HCT116 (cell line): ENCODE data around the gene SPRED3. TPM values are rescaled to one million over a fixed set of nuclear protein-coding genes. Genes with fewer than 3 reads are reported as not detected.

Experiments used
- ATAC-seq: fragments of 200-7000 bp; cut with Tn5 transposase; 2 replicates; pipeline ENCODE4 v1.9.1; 2020; ENCODE audit warnings: mild to moderate bottlenecking, moderate library complexity
- BruUV-seq: library from RNA; stranded (reverse); fragments of 400-500 nt; replicated peaks from 2 replicates; lab custom pipeline; 2021; lab: Mats Ljungman, UMichigan
- CTCF ChIA-PET: fragments of 300-600 bp; sonication (Branson Sonifier 250); formaldehyde crosslinking; loops from one replicate; lab custom pipeline; 2021; ENCODE audit warnings: antibody characterized with exemption; lab: Charles Lee
- POLR2A ChIA-PET: fragments of 300-600, 350-600 bp; sonication (Branson Sonifier 250); formaldehyde crosslinking; loops from one replicate; lab custom pipeline; 2021; ENCODE audit warnings: antibody characterized with exemption; lab: Charles Lee
- RAD21 ChIA-PET, 2 experiments: fragments of 300-600 bp; sonication (Branson Sonifier 250); formaldehyde crosslinking; loops; one replicate each; lab custom pipeline; 2023; ENCODE audit warnings: low total read pairs in 2 of 2; ENCODE audit not compliant: uncharacterized antibody in 2 of 2, unreplicated experiment in 2 of 2, low non-redundant PET in 1 of 2; lab: Charles Lee
- DNase-seq: peaks from one replicate; pipeline ENCODE4 v3.0.0-alpha.2; 2010; ENCODE audit warnings: low read depth, low spot score
- H2AFZ ChIP-seq: fragments of 200-600 bp; shearing (Covaris generic), sonication (generic); 2 replicates; pipeline ENCODE4 v1.6.1; 2017; ENCODE audit warnings: low read depth, mixed run types, mixed read lengths, antibody characterized with exemption, low read length; ENCODE audit not compliant: poor library complexity, severe bottlenecking
- H3K27ac ChIP-seq: 2 replicates; pipeline ENCODE4 v1.5.1; 2012; ENCODE audit warnings: low read depth, low read length
- H3K27me3 ChIP-seq: fragments of 200-600 bp; sonication (generic); 2 replicates; pipeline ENCODE4 v1.6.1; 2016; ENCODE audit warnings: mixed run types, low read length, mixed read lengths; ENCODE audit not compliant: insufficient read depth
- H3K36me3 ChIP-seq, 2 experiments: fragments of 200-500 bp in 1 of 2; fragments of 200-600 bp in 1 of 2; sonication (Bioruptor generic) in 1 of 2; sonication (generic) in 1 of 2; 2 replicates each; pipeline versions ENCODE4 v1.5.1 to v1.6.1; 2014 to 2016; ENCODE audit warnings: low read length in 2 of 2, inconsistent platforms in 1 of 2, mixed read lengths in 1 of 2, mixed run types in 1 of 2; ENCODE audit not compliant: insufficient read depth in 2 of 2, control insufficient read depth in 1 of 2
- H3K4me1 ChIP-seq, 2 experiments: fragments of 200-600 bp in 1 of 2; sonication (generic) in 1 of 2; 2 replicates each; pipeline versions ENCODE4 v1.5.1 to v1.6.1; 2012 to 2017; ENCODE audit warnings: low read length in 2 of 2, inconsistent platforms in 1 of 2, mild to moderate bottlenecking in 1 of 2, mixed read lengths in 1 of 2, mixed run types in 1 of 2, moderate library complexity in 1 of 2; ENCODE audit not compliant: insufficient read depth in 2 of 2, control insufficient read depth in 1 of 2
- H3K4me2 ChIP-seq: fragments of 200-600 bp; sonication (generic); 2 replicates; pipeline ENCODE4 v1.6.1; 2017; ENCODE audit warnings: mixed run types, low read length, mixed read lengths
- H3K4me3 ChIP-seq, 2 experiments: fragments of 200-600 bp in 1 of 2; sonication (generic) in 1 of 2; replicated peaks in 1 of 2; 2 replicates each; pipeline ENCODE4 v1.5.1; 2011 to 2016; ENCODE audit warnings: low read length in 2 of 2, control low read depth in 1 of 2, low read depth in 1 of 2, mild to moderate bottlenecking in 1 of 2, mixed read lengths in 1 of 2, mixed run types in 1 of 2
- H3K79me2 ChIP-seq: fragments of 200-600 bp; sonication (generic); 2 replicates; pipeline ENCODE4 v1.6.1; 2017; ENCODE audit warnings: mild to moderate bottlenecking, mixed run types, low read length, moderate library complexity, mixed read lengths; ENCODE audit not compliant: insufficient read depth
- H3K9ac ChIP-seq: fragments of 200-600 bp; sonication (generic); 2 replicates; pipeline ENCODE4 v1.6.1; 2016; ENCODE audit warnings: low read length, mixed read lengths
- H3K9me2 ChIP-seq: fragments of 200-600 bp; sonication (generic), shearing (Covaris generic); 2 replicates; pipeline ENCODE4 v1.6.1; 2017; ENCODE audit warnings: mixed run types, mild to moderate bottlenecking, moderate library complexity; ENCODE audit not compliant: insufficient read depth
- H3K9me3 ChIP-seq, 2 experiments: fragments of 200-500 bp in 1 of 2; fragments of 200-600 bp in 1 of 2; sonication (Bioruptor generic) in 1 of 2; sonication (generic) in 1 of 2; 2 replicates each; pipeline ENCODE4 v1.6.1; 2014 to 2017; ENCODE audit warnings: low read length in 2 of 2, mixed read lengths in 2 of 2, inconsistent platforms in 1 of 2, low read depth in 1 of 2, mild to moderate bottlenecking in 1 of 2, mixed run types in 1 of 2, moderate library complexity in 1 of 2; ENCODE audit not compliant: control insufficient read depth in 1 of 2, insufficient read depth in 1 of 2
- H4K20me1 ChIP-seq: fragments of 200-600 bp; sonication (generic), shearing (Covaris generic); 2 replicates; pipeline ENCODE4 v1.6.1; 2017; ENCODE audit warnings: mixed run types, mild to moderate bottlenecking, moderate library complexity; ENCODE audit not compliant: insufficient read depth
- CBX3 ChIP-seq: IDR thresholded peaks from 2 replicates; pipeline ENCODE4 v1.6.1; 2012; ENCODE audit warnings: low read depth
- ELF1 ChIP-seq: IDR thresholded peaks from 2 replicates; pipeline ENCODE4 v1.6.1; 2012; ENCODE audit warnings: low read depth, borderline replicate concordance
- FOSL1 ChIP-seq: IDR thresholded peaks from 2 replicates; pipeline ENCODE4 v1.6.1; 2012; ENCODE audit warnings: low read depth
- POLR2A ChIP-seq: IDR thresholded peaks from 2 replicates; pipeline ENCODE4 v1.7.0; 2011; ENCODE audit warnings: borderline replicate concordance; ENCODE audit not compliant: insufficient read depth, insufficient read length; ENCODE audit errors: extremely low read depth
- POLR2AphosphoS5 ChIP-seq: IDR thresholded peaks from 2 replicates; pipeline ENCODE4 v1.6.1; 2011; ENCODE audit warnings: mild to moderate bottlenecking, low read depth, low read length, moderate library complexity
- SIN3A ChIP-seq: IDR thresholded peaks from 2 replicates; pipeline ENCODE4 v1.6.1; 2012; ENCODE audit warnings: low read depth
- SP1 ChIP-seq: IDR thresholded peaks from 2 replicates; pipeline ENCODE4 v1.6.1; 2012; ENCODE audit warnings: low read depth
- ZFX ChIP-seq: fragments of 450-650 bp; IDR thresholded peaks from 2 replicates; pipeline ENCODE4 v1.6.1; 2017
- ZNF274 ChIP-seq: fragments of 200-500 bp; sonication (Bioruptor generic); IDR thresholded peaks from 2 replicates; pipeline ENCODE4 v1.6.1; 2014; ENCODE audit warnings: mild to moderate bottlenecking, low read depth, low read length, inconsistent platforms
- intact Hi-C: fragments of 100-400 bp; cut with micrococcal nuclease; formaldehyde crosslinking; loops from 2 replicates; pipeline ENCODE4 v1.10.0; 2022
- total RNA-seq: library from RNA; stranded (reverse); gene quantifications from one replicate; pipeline ENCODE4 v1.2.1, GENCODE V29; 2021; ENCODE audit not compliant: unreplicated experiment
- TF ChIP-seq, protein P1 (sequence below): IDR thresholded peaks from 2 replicates; pipeline ENCODE4 v1.6.1; 2012
- TF ChIP-seq, protein P2 (sequence below): IDR thresholded peaks from 2 replicates; pipeline ENCODE4 v1.6.1; 2011; ENCODE audit warnings: mild to moderate bottlenecking, low read length, moderate library complexity; ENCODE audit not compliant: insufficient replicate concordance; ENCODE audit errors: extremely low read depth
- TF ChIP-seq, protein P3 (sequence below): IDR thresholded peaks from 2 replicates; pipeline ENCODE4 v1.6.1; 2012
- TF ChIP-seq, protein P4 (sequence below), 3 experiments: fragments of 200-600 bp in 1 of 3; sonication (generic) in 1 of 3; IDR thresholded peaks in 2 of 3; conservative IDR thresholded peaks in 1 of 3; 2 replicates each; pipeline ENCODE4 v1.5.1; 2012 to 2017; ENCODE audit warnings: low read depth in 2 of 3, low read length in 2 of 3, antibody characterized with exemption in 1 of 3, borderline replicate concordance in 1 of 3, control low read depth in 1 of 3, mild to moderate bottlenecking in 1 of 3, mixed read lengths in 1 of 3, mixed run types in 1 of 3, moderate library complexity in 1 of 3; ENCODE audit not compliant: insufficient read depth in 1 of 3

The SPRED3 gene
- total RNA-seq, 1 experiment from 2014 or later, result 3.4 TPM

DNA sequence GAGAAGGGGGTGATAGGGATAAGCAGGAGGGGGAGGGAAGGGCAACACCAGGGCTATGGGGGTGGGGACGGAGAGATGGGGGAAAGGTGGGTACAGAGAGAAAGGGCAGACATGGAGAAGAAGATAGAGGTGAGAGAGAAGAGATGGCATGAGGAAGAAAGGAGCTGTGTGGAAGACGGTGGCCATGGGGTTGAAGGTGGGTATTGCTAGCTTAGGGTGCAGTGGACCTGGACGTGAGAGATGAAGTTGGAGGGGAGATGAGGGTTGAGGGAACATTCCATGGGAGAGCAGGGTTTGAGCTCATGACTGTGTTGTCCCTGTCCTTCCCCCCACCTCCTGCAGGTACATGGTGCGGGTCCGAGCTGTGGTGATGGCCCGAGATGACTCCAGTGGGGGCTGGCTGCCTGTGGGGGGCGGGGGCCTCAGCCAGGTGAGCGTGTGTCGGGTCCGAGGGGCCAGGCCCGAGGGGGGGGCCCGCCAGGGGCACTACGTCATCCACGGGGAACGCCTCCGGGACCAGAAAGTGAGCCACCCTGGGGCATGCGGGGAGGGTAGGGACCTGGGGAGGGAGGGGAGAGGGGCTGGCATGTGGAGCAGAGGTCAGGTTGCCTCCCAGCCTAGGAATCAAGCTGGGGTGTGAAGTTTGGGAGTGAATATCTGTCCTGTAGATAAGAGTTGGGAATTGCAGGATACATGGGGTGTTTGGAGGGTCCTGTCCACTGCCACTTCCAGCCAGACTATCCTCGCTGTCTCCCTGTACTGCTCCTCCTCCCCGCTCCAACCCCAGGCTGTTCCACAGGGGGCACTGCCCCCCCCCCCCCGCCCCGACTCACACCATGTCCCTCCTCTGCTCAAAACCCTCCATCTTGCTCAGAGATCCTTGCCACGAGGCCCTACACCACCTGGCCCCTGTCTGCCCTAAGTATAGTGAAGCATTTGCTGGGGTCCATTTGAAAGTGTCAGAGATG lies 1.7 kb downstream of the SPRED3 start:
- DNase-seq (no peak), ATAC-seq (no peak)
- TF ChIP-seq SP1 (no peak), ZFX (no peak), FOSL1 (no peak), SIN3A (no peak), POLR2AphosphoS5 (no peak), CBX3 (no peak), POLR2A (no peak), ELF1 (no peak), ZNF274 (no peak)
- TF ChIP-seq, protein P1, sequence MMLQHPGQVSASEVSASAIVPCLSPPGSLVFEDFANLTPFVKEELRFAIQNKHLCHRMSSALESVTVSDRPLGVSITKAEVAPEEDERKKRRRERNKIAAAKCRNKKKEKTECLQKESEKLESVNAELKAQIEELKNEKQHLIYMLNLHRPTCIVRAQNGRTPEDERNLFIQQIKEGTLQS, result no peak
- TF ChIP-seq, protein P2, sequence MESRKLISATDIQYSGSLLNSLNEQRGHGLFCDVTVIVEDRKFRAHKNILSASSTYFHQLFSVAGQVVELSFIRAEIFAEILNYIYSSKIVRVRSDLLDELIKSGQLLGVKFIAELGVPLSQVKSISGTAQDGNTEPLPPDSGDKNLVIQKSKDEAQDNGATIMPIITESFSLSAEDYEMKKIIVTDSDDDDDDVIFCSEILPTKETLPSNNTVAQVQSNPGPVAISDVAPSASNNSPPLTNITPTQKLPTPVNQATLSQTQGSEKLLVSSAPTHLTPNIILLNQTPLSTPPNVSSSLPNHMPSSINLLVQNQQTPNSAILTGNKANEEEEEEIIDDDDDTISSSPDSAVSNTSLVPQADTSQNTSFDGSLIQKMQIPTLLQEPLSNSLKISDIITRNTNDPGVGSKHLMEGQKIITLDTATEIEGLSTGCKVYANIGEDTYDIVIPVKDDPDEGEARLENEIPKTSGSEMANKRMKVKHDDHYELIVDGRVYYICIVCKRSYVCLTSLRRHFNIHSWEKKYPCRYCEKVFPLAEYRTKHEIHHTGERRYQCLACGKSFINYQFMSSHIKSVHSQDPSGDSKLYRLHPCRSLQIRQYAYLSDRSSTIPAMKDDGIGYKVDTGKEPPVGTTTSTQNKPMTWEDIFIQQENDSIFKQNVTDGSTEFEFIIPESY, result no peak
- TF ChIP-seq, protein P3, sequence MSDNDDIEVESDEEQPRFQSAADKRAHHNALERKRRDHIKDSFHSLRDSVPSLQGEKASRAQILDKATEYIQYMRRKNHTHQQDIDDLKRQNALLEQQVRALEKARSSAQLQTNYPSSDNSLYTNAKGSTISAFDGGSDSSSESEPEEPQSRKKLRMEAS, result no peak
- TF ChIP-seq, protein P4, sequence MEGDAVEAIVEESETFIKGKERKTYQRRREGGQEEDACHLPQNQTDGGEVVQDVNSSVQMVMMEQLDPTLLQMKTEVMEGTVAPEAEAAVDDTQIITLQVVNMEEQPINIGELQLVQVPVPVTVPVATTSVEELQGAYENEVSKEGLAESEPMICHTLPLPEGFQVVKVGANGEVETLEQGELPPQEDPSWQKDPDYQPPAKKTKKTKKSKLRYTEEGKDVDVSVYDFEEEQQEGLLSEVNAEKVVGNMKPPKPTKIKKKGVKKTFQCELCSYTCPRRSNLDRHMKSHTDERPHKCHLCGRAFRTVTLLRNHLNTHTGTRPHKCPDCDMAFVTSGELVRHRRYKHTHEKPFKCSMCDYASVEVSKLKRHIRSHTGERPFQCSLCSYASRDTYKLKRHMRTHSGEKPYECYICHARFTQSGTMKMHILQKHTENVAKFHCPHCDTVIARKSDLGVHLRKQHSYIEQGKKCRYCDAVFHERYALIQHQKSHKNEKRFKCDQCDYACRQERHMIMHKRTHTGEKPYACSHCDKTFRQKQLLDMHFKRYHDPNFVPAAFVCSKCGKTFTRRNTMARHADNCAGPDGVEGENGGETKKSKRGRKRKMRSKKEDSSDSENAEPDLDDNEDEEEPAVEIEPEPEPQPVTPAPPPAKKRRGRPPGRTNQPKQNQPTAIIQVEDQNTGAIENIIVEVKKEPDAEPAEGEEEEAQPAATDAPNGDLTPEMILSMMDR (IDR thresholded peaks at IDR 0.05 in 2 of 3, conservative IDR thresholded peaks at IDR 0.05 in 1 of 3; ENCODE audit: borderline replicate concordance in 1 of 3, insufficient read depth in 1 of 3, low read depth in 2 of 3, low read length in 2 of 3), result no peak
- no peak overlapping the region for H3K9ac ChIP-seq
- H3K36me3 ChIP-seq, result no peaks in the 10 kb centered on the region
- no peaks in the 10 kb centered on the region for H3K27me3 ChIP-seq
- no peak overlapping the region for H3K27ac ChIP-seq
- no peaks in the 10 kb centered on the region for H3K79me2 ChIP-seq
- H3K4me3 ChIP-seq, result no peak overlapping the region; a peak in 1 of 4 replicates
- H3K4me2 ChIP-seq, result peak overlapping the region; percentile 14; the same call in 1 of the 2 replicates
- ChIA-PET POLR2A (interaction anchor here (1.7 kb wide), 1 partner anchor 13 kb away, joined by 8 read pairs; the partner anchor contains the start of gene FAM98C), RAD21 (interaction anchor here (0.7 to 3.2 kb wide), 2 partner anchors 13 to 117 kb away, joined by 6 to 11 read pairs; partner anchors contain the start of gene FAM98C (in 1 of the 2)), CTCF (interaction anchor here (4.0 kb wide), 1 partner anchor 13 kb away, joined by 49 read pairs; the partner anchor contains the start of gene FAM98C)
- peaks cover 11 to 52% of the 10 kb centered on the region in 2 experiments for H3K4me1 ChIP-seq
- no peaks in the 10 kb centered on the region for H4K20me1 ChIP-seq
- no TSS peak for BruUV-seq
- intact Hi-C loops, result no loop called here
- H3K9me2 ChIP-seq, result no peaks in the 10 kb centered on the region
- H3K9me3 ChIP-seq, result no peaks in the 10 kb centered on the region
- no peak overlapping the region for H2AFZ ChIP-seq
